SK-N-SH treated with all-trans-retinoic acid at 6 μM for 48 hours (cell line): ENCODE data around the gene GPR137B.

Experiments used
- BACH2 ChIP-seq: fragments of 250-450 bp; sonication (Bioruptor Pico); IDR thresholded peaks from 2 replicates; pipeline ENCODE4 v1.9.0; 2021; ENCODE audit warnings: mild to moderate bottlenecking, borderline replicate concordance
- ISL1 ChIP-seq: fragments of 250-450 bp; sonication (Bioruptor Pico); IDR thresholded peaks from 2 replicates; pipeline ENCODE4 v2.1.2; 2022; ENCODE audit warnings: mild to moderate bottlenecking, moderate library complexity
- OSR1 ChIP-seq: fragments of 250-450 bp; sonication (Bioruptor Pico); IDR thresholded peaks from 2 replicates; pipeline ENCODE4 v1.8.0; 2022; ENCODE audit warnings: moderate library complexity, mild to moderate bottlenecking, inconsistent platforms
- RARB ChIP-seq: fragments of 250-450 bp; sonication (Bioruptor Pico); IDR thresholded peaks from 2 replicates; pipeline ENCODE4 v1.8.0; 2021; ENCODE audit warnings: mild to moderate bottlenecking, moderate library complexity
- SNAI2 ChIP-seq: fragments of 250-450 bp; sonication (Bioruptor Pico); IDR thresholded peaks from 2 replicates; pipeline ENCODE4 v1.5.0; 2020; ENCODE audit warnings: mild to moderate bottlenecking, moderate library complexity
- TCF4 ChIP-seq: fragments of 250-450 bp; sonication (Bioruptor Pico); IDR thresholded peaks from 2 replicates; pipeline ENCODE4 v1.8.0; 2021; ENCODE audit warnings: mild to moderate bottlenecking, moderate library complexity, borderline replicate concordance
- ZFP3 ChIP-seq: fragments of 250-450 bp; sonication (Bioruptor Pico); IDR thresholded peaks from 2 replicates; pipeline ENCODE4 v1.5.0; 2020; ENCODE audit warnings: mild to moderate bottlenecking, moderate library complexity
- ZNF8 ChIP-seq: fragments of 450-650 bp; formaldehyde crosslinking; IDR thresholded peaks from 2 replicates; pipeline ENCODE4 v1.5.0; 2020; ENCODE audit warnings: mild to moderate bottlenecking, moderate library complexity

DNA sequence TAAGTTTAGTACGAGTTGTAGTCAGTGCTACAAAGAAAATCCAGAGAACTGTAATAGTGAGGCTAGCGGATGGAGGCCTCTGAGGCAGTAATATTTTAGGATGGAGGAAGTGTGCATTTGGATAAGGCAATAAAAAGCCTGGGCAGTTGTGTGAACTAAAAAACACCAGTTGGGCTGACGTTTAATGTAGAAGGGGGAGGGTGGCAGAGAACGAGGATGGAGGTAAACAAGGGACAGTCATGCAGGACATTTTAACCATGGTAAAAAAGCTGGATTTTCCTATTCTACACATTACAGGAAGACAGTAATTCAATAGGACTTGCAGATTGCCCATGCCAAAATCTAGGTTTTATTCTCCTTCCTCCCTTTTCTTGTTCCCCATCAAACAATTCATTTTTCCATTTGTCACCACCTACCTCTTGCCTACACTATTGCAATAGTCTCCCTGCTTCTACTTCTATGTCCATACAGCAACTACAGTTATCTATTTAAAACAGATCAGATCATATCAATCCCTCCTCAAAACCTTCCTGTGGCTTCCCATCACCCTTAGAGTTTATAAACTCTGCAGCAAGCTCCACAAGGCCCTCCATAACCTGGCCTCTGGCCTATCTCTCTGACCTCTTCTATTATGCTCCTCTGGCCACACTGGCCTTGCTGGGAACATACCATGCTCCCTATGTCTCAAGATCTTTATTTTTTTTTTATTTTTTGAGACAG is 111.7 kb downstream of the GPR137B start:
- TF ChIP-seq ISL1 (CRISPR knock-in tag) (no peak), RARB (CRISPR knock-in tag) (no peak), ZFP3 (CRISPR knock-in tag) (no peak), SNAI2 (CRISPR knock-in tag) (no peak), OSR1 (CRISPR knock-in tag) (no peak), BACH2 (no peak), ZNF8 (CRISPR knock-in tag) (no peak), TCF4 (CRISPR knock-in tag) (no peak)
